HG03460 (cell line): ENCODE results near the gene CELF2.
"Not testable (repeated sequence)": the region's sequence is repeated elsewhere in the genome, so short reads cannot be mapped to it uniquely, and the experiment has no call there.

Source experiments
- ATAC-seq: cut with Tn5 transposase; IDR thresholded peaks from one replicate; pipeline ENCODE4 v1.9.1; 2021; ENCODE audit not compliant: unreplicated experiment

Gene CELF2

DNA sequence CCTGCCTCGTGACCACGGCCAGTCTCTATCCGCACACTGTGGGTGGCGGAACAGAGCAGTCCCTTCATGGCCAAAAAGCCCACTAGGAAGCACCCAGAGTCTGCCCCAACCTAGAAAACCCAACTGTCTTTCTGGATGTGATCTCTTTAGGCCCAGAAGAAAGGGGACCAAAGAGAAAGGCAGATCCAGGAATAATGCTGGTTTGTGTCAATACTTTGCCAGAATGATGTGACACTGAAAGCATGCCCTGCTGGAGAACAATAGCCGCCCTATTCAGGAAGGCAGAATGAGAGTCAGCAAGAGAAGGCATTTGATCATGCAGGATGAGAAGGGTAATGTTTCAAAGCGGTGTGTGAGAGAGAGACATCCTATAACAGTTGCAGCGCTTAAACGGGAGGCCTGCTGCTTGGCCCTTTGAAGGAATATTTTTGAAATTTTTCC lies 319.1 kb downstream of the CELF2 start:
- ATAC-seq: no peak

DNA sequence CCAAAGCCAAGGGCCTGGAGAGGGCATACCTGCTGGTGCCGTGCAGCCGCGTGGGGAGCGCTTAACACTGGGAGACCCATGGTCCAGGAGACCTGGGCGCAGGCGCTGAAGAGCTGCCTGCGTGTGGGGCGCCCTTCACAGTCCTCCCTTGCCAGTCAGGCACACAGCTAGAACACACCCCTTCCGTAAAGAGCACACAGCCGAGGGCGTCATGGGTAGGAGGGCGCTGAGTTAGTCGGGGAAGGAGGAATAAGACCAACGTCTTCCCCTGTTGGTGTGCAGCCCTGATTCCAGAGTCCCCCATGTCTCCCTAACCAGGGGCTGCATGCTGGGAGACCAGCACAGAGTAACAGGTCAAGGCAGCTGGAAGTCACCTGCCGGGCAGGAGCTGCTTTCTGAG lies 319.8 kb downstream of the CELF2 start:
- ATAC-seq: no peak

DNA sequence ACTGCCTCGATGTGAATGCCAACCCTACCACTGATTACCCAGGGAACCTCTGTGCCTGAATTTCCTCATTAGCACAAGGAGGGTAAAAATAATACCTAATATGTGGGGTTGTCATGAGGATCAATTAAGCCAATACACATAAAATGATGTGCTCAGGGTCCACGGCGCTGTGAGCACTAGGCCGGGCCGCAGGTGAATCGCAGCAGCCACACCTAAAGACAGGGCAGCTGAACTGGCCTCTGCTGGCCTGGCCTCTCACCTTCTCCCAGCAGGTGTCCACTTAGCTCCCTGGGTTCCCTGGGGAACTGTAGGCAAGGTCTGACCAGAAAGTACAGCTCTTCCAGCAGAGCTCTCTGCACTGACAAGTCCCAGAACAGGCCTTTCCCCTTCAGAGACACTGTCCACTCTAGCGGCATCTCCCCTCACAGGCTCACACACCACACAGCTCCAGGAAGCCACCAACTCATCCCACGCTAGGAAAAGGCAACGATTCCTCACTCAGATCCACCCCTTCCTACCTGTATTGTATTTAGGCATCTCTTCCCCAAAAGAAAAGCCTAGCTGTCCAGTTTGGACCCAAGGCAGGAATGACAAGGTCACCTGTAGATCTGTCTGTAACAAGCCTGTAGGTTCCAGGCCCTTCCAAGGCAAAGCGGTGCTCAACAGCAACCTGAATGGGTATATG lies 320.6 kb downstream of the CELF2 start:
- no peak for ATAC-seq

DNA sequence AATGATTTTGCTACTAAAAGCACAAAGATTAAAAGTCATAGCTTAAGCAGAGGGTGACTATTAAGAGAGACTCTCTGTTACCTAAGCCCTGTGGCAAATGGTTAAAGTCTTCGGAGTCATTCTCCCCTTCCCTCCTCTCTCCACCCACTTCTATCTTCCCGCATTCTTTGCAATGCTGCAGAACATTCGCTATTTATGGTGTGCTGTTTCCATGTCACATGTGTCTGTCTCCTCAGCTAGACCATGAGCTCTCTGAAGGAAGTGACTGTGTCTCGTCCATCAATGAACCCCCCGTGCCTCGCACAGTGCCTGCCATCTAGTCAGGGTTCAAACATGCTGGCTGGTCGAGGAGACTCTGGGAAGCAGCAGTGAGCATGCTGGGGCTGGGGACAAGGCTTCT lies 321.3 kb downstream of the CELF2 start:
- no peak for ATAC-seq

DNA sequence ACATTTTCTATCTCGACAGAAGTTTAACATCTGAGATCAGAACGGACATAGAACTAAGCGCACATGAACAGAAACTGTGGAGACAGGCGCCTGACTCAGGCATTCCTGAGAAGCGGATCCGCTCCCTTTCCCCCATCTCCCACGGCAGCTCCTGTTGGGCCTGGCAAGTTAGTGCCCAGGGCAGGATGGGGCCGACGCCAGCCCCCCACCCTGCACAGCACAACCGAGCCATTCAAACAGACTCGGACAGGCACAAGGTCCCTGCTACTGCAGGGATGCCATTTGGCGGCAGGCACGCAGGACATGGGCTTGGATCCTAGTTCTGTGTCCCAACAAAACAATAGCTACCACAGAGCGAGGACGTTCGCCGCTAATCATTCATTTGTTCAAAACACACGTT lies 322.0 kb downstream of the CELF2 start:
- ATAC-seq: no peak

DNA sequence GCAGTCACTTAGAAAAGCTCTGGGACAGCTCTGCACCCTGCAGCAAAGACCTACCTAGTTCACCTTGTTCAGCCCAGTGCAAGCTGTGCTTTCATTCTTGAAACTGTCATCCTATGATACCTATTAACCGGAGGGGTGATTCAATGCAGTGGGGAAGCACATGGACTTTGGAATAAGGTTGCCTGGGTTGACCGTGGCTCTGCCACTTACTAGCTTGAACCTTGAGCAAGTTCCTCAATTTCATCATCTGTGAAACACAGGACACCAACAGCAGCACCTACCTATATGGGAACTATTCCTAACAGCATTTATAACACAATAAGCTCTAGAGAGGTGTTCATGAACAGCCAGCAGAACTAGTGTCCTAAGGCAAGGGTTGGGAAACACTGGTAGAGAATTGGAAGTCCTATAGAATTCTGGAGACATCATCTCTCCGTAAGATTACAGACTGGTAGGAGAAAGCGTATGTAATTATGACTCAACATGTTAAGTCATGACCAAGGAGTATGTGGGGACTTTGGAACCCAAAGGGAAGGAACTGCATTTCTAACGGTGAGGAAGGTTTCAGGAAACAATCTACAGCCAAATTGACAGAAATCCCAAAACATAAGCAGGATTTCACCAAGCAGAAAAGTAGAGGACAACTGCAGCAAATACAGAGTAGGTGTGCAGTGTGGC lies 323.8 kb downstream of the CELF2 start:
- ATAC-seq: no peak

DNA sequence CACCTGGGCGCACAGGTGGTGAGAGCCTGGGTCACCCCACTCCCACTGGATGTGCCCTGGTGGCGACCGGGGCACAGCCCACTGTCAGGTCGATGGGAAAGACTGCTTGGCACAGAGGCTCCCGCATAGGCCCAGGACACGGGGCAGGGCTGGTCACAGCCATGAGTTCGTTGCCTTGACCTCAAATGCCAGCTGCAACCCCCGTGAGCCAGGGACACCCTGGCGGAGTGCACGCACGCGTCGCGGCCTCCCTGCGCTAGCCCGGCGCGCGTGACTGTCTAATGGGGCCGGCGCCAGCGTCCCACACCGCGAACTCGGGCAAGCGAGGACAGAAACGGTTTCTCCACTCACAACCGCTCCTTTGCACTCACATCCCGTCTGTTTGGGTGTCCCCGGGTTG lies 326.4 kb downstream of the CELF2 start:
- ATAC-seq: no peak

DNA sequence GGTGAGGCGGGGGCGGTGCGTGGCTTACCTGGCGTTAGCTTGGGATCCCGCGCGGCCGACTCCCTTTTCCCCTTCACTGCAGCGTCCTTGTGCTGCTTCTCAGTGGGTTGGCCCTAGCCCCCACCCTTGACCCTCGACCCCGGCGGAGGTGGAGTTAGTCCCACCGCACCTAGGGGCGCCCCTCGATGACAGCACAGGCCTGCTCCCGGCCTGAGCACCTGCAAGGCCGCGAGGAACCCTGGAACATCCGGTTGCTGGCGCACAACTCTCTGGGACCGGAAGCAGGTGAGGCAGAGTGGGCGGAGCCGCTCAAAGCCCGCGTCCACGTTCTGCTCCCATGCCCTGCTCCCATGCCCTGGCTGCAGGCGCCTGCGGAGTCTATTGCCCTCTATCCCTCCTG lies 326.9 kb downstream of the CELF2 start:
- ATAC-seq: no peak

DNA sequence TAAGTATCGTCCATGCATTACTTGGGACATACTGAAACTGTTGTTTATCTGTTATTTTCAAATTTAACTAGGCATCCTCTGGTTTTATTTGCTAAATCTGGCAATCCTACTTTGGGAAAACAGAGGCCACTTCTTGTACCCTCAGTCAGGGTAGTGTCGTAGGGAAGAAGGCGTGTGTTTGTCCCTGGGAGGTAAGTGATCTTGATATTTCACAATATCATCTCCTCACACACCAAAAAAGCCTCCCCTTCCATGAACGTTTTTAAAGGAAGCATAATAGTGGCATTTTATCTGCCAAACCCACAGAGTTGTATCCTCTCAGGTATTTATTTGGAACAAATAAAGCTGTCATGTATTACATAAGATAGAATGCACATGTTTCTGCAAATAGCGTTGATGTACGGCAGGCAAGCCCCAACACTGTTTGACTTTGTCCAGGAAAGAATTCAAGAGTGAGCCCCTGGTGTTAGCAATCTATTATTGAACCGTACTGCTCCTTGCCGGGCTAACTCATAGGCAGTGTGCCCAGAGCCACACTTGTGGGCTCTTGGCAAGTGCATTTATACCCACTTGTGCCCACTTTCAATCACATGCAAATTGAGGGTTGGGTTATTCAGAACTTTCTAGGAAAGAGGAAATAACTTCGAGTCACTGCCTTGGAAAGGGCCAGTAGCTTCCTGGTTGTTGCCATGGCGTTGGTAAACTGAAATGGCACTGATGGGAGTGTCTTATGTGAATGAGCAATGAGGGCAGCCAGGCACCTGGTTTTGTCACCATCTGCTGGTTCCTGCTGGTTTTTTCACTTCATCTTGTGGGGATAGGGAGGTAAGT lies 327.8 kb downstream of the CELF2 start:
- peak; percentile 72 for ATAC-seq

DNA sequence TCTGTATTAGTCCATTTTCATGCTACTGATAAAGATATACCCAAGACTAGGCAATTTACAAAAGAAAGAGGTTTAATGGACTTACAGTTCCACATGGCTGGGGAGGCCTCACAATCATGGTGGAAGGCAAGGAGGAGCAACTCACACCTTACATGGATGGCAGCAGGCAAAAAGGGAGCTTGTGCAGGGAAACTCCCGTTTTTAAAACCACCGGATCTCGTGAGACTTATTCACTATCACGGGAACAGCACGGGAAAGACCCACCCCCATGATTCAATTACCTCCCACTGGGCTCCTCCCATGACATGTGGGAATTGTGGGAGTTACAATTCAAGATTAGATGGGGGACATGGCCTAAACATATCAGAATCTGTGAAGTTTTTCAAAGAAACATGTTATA lies 329.9 kb downstream of the CELF2 start:
- not testable (repeated sequence) for ATAC-seq

DNA sequence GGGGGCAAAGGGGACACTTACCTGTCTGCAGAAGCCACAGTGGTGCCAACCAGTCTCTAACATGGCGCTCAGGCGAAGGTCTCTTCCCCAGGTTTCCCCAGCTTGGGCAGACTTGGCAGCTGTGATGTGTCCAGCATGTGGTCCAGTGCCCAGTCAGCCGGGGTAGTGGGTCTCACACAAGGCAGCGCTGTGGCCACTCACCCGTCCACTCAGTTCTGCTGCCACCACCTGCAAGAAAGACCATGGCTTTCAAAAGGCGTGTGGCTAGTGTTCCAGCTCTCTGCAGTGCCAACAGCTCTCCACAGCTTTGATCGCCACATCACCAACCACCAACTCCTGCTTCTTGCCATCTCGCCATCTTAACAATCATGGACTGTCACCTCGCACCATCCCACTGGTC lies 334.1 kb downstream of the CELF2 start:
- ATAC-seq: no peak

DNA sequence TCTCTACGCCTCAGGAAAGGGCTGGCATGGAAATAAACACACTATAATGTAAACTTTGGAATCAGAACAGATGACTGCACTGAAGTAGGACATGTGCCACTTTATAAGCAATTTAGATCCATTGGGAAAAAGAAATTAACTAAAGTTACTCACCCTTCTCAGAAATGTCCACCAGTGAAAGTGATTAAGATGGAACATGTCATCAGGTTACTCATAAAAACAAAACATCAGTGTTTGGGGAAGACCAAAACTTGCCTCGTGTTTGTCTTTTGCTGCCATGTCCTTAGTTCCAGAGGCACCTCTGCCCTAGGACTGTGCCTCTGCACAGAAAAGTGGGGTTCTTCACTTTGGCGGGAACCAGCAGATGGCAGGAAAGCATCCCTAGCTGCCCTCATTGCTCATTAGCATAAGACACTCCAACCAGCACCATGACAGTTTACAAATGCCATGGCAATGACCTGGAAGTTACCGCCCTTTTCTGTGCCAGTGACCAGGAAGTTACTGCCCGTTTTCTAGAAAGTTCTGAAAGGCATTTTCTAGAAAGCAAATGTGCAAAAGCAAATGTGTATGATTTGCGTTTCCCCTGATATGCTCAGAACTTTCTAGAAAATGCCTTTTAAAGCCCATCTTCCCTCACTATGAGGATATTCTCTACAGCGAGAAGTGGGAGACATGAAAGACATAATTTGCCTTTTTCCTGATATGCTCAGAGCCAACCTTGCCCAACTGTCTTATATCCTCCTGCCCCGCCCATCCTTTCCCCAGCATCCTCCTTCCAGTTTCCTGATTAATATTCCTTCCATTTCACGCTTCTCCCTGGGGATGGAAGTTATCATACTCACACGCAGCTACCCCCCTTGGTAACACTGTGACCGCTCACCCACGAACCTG lies 335.6 kb downstream of the CELF2 start:
- no peak for ATAC-seq

DNA sequence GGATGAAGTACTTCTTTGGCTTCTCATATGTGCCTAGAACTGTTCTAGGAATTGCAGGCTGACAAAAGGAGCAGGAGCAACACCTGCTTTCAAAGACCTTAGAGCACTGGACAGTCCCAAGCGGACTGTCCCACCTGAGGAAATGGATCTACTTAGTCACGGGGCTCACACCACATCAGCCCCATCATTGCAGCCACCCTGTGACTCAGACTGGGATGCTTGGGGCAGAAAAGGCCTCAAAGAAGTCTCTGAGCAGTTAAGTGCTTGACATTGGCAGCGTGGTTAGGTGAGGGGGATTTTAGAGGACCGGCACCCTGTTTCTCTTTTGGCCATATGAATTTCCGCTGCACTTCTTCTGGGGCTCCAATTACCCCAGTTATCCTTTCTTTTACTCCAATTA lies 337.2 kb downstream of the CELF2 start:
- ATAC-seq: no peak

DNA sequence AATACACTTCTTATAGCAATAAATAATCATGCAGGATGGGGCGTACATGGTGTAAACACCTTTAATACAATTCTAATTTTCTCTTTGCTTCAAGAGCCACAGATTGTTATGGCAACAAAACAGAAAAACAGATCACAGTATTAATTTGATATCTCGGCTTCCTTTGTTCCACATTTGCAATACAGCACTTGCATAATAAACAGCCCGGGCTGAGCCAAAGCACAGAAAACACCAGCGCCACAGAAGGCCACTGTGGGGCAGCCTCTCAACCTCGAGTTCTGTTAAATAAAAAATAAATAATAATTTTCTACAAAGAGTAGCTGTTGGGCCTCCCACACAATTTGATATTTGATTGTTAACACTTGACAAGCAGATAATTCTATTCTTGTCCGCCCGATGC lies 337.9 kb downstream of the CELF2 start:
- ATAC-seq: no peak

DNA sequence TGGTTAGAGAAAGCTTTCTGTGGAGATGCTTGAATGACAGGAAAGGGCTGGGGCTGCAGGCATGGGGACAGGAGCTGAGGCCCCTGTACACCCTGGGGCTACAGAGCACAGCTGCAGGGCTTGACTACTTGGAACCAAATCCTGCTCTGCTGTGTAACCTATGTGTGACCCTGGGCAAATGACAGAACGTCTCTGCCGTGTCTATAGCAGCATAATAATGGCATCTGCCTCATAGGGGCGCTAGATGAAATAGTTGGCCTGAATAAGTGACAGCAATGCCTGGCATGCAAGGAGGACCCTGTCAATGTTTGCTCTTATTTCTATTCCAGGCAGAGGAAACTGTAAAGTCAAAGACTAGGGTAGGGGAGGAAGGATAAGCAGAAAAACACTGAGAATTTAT lies 339.8 kb downstream of the CELF2 start:
- ATAC-seq: no peak

DNA sequence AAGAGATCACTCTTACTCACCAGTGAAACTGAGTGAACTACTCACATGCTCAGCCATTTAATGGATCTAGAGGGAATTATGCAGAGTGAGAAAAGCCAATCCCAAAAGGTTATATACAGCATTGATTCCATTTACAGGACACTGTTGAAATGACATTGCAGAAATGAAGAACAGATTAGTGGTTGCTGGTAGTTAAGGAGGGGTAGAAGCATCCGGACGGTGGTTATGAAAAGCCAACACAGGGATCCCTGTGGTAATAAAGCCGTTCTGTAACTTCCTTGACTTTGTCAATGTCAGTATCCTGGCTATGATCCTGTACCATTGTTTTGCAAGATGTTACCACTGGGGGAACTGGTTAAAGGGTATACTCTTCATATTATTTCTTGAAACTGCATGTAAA lies 340.3 kb downstream of the CELF2 start:
- ATAC-seq: no peak

DNA sequence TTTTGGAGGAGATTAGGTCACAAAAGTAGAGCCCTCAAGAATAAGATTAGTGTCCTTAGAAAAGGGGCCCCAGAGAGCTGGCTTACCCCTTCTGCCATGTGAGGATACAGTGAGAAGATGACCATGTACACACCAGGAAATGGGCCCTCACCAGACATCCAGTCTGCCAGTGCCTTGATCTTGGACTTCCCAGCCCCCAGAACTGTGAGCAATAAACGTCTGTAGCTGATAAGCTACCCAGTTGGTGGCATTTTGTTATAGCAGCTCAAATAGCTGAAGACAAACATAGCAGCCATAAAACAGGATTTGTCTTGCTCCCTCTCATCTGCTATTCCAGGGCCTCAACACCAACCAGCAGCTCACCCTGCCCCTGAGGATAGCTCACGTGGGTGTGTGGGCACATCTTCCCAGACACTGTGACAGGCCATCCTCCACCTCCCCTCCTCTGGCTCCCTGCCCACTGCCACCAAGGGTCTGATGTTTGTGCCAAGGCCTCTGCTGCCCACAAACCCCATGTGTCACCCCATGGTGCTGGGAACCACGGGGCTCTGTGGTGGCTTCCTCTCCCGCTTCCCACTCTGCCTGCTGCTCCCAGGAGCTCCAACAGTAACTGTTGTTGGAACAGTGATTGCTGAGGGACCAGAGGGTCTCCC lies 341.4 kb downstream of the CELF2 start:
- no peak for ATAC-seq

DNA sequence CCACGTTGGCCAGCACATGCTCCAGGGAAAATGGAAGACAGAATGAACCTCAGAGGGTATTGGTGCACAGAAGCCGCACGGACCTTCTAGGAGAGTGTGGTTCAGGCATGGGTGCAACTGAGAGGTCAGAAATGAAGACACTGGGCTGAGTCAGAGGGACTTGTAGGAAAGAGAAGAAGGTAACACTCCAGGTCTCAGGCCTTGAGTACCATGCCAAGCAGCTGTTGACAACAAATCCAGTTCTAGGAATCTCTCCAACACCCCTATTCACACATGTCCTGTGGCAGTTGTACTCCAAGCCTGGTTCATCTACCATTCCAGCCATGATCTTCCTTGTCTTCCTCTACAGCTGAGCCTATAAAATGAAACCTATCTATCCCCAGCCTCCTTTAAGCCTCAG lies 342.2 kb downstream of the CELF2 start:
- ATAC-seq: no peak

DNA sequence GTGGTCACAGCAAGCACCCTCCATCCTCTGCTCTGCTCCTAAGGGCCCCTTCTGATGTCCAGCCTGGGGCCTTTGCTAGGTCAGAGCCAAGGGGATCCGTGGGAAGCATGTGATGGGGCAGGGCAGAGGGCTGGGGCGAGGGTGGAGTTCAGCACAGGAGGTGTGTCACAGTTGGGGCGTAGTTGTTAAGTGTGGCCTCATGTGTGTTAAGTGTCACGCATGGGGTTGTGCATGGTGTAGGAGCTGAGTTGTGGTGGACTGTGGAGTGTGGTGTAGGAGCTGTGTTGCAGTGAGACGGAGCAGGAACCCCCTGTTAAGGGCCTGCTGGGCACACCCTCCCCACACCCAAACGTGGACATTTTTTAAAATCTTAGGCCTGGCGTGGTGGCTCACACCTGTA lies 345.8 kb downstream of the CELF2 start:
- ATAC-seq: no peak

DNA sequence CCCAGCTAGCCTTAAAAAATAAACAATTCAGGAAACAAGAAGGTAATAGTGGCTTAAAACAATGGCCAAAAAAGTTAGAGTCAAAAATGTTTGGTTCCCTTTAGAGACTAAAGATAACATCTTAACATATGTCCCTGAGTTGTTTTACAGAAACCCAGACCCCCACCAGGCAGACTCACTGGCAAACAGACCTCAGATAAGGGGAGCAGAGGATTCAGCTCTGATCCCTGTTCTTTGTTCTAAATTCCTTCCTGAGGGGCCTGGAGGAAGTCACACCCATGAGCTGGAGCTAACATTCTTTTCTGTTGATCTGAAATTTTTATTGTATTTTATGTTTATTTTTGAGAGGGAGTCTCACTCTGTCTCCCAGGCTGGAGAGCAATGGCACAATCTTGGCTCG lies 346.6 kb downstream of the CELF2 start:
- ATAC-seq: no peak

DNA sequence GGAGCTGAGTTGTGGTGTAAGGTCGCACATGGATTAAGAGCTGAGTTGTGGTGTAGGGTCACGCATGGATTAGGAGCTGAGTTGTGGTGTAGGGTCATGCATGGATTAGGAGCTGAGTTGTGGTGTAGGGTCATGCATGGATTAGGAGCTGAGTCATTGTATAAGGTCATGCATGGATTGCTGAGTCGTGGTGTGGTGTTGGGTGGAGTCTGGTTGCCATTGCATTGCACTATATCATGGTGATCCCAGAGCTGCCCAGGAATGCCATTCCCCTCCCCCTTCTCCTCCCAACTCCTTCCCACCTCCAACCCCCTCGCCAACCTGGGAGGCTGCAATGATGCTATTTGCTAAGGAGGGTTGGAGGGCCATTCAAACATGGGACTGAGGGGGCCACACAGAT lies 349.2 kb downstream of the CELF2 start:
- ATAC-seq: not testable (repeated sequence)
